ENCODE data around the gene TMEM174.

DNA sequence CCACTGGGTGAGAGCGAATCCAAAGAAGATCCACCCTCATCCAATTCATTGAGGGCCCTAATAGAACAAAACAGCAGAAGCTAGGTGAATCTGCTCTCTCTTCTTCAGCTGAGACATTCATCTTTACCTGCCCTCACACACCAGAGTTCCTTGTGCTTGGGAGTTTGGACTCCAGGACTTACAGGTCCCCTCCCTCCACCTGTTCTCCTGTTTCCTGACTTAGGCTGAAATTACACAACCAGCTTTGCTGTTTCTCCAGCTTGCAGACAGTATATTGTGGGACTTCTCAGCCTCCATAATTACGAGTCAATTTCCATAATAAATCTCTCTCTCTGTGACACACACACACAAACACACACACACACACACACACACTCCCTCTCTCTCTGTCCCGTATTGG, 33.5 kb upstream of the TMEM174 start:
- TF ChIP-seq POLR2A (IDR thresholded peaks at IDR 0.05; ENCODE audit: low read length) (no peak), GATA1 (IDR thresholded peaks at IDR 0.05; ENCODE audit: low read depth, low read length) (no peak)

Data from erythroblast (primary cell).